HG03097 (cell line): ENCODE data around the gene FGG.

Source experiments
- ATAC-seq: cut with Tn5 transposase; IDR thresholded peaks from one replicate; pipeline ENCODE4 v1.9.1; 2021; ENCODE audit not compliant: unreplicated experiment, low FRiP score

Gene FGG

GRCh38 chr4:154612472-154613414 lies at the start of gene FGG:
Gene FGG (minus strand): TSS chr4:154612656. CDS start chr4:154612609, 47 bp downstream.
- no peak for ATAC-seq

DNA sequence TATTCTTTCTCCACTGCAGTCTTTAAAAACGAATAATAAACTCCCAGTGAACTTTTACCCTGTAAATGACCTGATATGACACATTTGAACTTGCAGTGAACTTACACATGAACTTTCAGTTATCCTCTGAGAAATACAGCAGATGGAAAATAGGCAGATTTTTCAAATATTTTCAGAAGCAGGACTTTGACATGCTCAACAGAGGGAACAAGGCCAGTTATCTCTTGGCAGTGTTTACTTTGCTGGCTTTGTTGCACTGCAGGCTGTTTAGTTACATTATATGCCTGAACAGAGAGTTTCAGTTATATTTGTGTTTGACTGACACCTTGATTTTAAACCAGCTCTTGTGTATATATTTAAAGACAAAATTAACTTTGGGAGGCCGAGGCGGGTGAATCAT lies 47.6 kb upstream of the FGG start:
- ATAC-seq = no peak

DNA sequence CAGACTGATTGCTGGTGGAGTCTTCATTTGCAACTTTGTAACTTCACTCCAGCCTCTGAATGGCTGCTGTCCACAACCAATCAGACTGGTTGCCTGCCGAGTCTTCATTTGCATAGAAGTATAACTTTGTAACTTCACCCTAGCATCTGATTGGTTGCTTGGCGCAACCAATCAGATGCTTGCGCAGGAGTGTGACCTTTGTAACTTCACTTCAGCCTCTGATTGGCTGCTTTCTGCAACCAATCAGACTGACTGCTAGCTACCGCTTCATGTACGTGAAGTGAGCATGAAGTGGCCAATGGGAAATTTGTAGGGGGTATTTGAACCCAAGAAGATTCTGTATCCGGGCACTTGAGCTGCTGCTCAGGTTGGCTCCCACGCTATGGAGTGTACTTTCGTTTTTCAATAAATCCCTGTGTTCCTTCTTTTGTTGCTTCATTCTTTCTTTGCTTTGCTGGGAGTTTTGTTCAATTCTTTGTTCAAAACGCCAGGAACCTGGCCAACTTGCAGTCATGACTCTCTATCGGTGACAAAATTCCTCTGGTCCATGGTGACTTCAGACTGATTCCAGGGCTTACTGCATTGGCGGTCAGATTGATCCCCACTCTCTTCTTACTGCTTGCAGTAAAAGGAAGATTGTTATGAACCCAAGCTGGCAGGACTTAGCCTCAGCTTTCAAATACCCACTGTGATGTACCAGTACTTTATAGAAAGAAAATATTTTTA lies 46.4 kb upstream of the FGG start:
- no peak for ATAC-seq

DNA sequence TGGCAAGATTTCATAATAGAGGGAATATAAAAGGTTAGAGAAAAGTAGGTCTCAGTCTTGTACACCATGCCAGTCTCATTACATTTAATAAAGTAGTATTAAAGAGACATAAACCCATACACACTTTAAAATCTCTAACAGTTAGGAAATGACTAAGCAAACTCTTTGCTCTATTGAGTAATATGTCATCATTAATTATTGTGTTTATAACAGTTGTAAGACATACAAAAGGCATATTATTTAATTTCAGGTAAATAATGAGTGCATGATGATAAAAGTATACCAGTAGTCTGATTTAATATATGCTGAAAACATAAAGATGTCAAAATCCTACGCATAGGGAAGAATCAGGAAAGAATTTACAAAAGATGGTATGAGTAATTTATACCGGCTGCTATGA lies 31.0 kb upstream of the FGG start:
- ATAC-seq = no peak

- no peak for ATAC-seq
Observed at GRCh38 chr4:154642373-154643009, 30.0 kb upstream of the FGG start.

- no peak for ATAC-seq
Observed at GRCh38 chr4:154640999-154641398, 28.5 kb upstream of the FGG start.

DNA sequence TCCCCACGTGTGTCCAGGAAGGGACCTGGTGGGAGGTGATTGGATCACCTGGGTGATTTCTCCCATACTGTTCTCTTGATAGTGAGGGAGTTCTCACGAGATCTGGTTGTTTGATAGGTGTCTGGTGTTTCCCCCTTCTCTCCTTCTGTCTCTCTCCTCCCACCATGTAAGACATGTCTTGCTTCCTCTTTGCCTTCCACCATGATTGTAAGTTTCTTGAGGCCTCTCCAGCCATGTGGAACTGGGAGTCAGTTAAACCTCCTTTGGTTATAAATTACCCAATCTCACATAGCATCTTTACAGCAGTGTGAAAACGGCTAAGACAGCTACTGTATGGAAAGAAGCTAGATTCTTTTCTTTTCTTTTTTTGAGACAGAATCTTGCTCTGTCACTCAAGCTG lies 21.6 kb upstream of the FGG start:
- ATAC-seq = no peak

DNA sequence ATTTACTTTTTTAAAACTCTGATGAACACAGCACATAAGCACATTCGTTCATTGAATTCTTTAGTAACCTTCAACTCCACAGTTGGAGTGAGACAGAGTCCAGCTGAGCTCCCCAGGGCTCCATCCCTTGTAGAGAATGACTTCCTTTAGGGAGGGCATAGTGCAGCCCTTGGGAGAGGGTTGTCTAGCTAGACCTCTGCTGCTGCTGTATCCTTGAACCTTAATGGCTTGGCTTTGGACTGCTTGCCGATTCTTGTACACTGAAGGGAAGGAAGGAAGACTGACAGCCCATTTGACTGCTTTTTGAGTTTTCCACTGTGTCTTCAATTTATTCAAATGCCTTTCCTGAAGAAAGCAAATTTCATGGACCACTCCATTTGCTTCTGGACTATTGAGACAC lies 19.4 kb upstream of the FGG start:
- ATAC-seq = no peak

DNA sequence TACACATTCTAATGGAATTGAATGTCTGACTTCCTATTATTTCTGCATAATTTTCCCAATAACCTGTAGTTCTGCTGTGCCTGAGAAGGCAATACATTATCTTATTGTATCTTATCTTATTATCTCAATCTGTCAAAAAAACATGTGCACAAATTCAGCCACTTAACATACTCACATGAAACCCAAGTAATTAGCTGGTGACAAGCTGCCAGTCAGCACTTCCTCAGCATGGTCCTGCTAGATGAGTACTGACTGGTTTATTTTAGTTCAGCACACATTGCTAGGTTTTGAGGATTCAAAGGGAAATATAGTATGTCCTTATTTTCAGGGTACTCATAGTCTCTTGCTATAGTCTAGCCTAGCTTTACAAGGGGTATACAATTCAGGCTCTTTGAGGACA lies 17.9 kb upstream of the FGG start:
- no peak for ATAC-seq

DNA sequence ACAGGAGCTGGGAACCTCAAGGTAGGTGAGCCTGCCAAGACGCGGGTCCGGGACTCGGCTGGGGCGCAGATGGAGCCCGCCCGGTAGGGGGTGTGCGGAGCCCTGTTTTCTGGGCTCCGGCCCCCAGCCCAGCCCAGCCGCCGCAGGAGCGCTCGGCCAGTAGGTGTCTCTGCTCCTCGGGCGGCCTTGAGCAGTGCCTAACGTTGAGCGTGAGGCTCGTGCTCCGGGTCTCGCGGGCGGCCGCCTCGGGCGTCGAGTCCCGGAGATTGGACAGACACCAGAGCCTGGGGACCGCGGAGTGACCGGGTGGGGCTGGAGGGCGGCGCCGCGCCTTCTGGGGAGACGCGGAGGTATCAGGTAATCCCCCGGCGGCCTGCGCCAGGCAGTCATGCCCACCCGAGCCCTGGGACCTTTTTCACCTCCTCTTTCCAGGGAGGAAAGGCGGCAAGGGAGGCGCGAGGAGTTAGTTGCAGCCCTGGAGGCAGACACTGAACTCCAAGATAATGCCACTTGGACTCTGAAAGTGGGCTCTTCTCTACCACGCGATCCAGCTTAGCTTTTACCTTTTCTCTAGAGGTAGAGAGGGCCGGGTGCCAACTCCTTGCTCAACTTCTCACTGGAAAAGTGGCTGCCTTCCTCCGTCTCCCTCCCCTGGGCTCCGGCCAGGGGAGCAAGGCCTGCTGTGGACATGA lies 14.5 kb upstream of the FGG start:
- ATAC-seq = peak; percentile 97

DNA sequence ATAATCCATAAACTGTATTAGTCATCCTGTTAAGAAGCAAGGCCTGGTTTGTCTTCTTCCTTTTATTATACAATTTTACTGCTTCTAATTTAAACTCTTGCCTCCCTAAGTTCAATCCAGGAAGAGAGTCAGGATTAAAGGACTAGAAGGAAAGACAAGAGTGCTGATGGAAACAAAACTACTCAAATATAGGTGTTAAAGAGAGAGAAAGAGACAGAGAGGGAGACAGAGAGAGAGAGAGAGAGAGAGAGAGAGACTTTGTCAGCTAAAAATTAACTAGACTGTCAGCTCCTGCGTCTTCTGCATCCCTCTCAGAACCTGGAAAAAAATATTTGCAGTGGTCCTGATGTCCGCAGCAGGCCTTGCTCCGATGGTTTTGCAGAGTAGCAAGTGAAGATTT lies 13.5 kb upstream of the FGG start:
- ATAC-seq = no peak

- no peak for ATAC-seq
Observed at GRCh38 chr4:154623995-154624394, 11.5 kb upstream of the FGG start.

DNA sequence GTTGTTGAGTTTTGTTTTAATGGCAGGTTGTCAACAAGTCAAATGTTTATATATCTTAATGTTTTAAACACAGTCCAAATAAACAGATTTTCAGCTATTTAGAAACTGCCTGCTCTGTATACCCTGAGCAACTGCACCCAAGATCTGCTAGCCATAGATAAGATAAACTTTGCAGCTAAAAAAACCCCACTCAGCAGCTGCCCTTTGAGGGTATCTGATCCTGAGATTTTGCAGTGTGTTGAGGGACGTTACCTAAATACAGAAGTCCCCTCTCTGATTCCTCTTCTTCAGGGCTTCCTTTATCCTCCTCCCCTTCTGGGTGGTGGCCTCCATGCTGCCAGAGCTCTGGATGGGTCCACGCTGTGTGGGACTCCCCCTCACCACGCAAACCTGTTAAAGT lies 11.0 kb upstream of the FGG start:
- no peak for ATAC-seq

GRCh38 chr4:154622598-154622997 lies 10.1 kb upstream of the FGG start:
- ATAC-seq = peak; percentile 40

- no peak for ATAC-seq
Observed at GRCh38 chr4:154620111-154620510, 7.7 kb upstream of the FGG start.

GRCh38 chr4:154618708-154619315 lies 6.4 kb upstream of the FGG start:
- ATAC-seq = peak; percentile 64

- no peak for ATAC-seq
Observed at GRCh38 chr4:154617820-154618317, 5.4 kb upstream of the FGG start.

DNA sequence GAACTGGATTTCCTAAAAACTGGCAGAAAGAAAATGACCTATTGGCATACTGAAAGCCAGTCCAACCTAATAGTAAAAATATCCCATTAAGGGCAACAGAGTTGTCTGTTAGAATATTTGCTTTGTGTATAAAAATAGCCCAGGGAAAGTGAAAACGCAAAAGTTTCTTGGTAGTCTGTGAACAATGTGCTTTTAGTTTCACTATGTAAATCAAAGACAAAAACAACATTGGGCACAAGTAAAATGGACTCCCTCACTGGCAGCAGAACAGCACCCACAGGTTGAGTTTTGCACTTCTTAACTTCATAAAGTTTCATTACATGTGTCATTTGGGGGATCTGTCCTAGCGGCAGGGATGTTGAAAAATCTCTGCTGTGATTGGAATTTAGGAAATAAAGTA lies 4.3 kb upstream of the FGG start:
- ATAC-seq = peak; percentile 94

- ATAC-seq = no peak
Observed at GRCh38 chr4:154616287-154616686, 3.8 kb upstream of the FGG start.

GRCh38 chr4:154615211-154615610 lies 2.8 kb upstream of the FGG start:
- no peak for ATAC-seq
